Measurements from ENCODE around the gene IL1RAPL1.
"Not testable (repeated sequence)": the region's sequence is repeated elsewhere in the genome, so short reads cannot be mapped to it uniquely, and the experiment has no call there.

Gene IL1RAPL1

DNA sequence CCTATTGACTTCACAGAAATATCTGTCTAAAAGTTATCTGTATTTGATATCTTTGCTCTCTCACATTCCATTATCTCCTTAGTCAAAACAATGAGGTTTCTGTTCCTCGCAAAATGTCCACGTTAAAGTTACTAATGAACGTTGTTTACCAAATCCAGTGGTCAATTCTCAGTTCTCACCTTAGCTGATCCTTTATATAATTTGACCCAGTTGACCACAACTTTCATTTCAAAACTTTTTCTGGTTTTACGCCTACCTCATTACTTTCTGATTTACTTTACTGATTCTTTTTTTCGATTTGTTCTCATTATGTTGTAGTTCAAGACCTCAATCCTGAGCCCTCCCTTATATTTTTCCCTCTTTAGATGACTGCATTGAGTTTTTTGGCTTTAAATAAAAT is 186.6 kb downstream of the IL1RAPL1 start:
- no peak for DNase-seq

DNA sequence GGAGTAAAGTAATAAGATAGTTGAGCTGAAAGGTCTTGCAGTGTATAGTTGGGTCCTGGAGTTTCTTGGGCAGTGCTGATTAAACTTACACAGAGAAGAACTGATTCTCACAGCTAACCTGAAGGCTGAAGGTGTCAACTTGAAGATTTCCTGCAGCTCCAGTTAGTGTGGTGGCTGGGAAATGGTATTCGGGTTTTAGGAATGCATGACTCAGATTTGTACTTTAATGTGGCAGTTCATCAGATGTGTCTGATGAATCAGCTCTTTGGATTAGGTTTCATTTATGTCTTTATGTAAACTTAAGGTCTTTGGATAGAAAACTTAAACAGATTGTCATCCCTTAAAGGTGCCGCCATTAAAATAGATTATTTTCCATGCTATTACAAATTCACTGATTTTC is 200.0 kb downstream of the IL1RAPL1 start:
- no peak for DNase-seq

DNA sequence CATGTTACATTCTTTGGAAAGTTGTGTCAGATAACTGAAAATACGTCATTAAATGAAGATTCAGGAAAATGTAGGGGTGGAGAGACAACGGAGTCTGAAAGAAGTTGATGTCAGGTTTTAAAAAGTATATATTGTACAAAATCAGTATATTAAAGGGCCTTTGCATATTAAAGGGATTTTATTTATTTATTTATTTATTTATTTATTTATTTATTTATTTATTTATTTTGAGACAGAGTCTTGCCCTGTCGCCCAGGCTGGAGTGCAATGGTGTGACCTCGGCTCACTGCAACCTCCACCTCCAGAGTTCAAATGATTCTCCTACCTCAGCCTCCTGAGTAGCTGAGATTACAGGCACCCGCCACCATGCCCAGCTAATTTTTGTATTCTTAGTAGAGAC is 213.4 kb downstream of the IL1RAPL1 start:
- DNase-seq, result not testable (repeated sequence)

DNA sequence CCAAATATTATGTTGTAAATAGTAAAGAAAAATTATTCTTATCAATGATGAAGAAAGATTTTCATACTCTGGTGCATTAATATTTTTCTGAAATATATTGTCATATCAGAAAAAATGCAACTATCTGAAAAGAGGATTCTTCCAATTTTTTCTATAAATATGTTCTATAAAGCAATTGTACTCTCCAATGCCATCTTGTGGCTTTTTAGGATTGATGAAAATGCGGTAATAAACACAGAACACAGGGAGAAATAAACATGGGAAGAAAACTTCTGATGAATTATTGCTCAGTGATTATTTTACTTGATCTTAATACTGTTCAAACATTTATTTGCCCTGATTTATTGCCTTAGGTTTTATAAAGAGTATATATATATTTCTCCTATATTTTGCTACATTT is 215.4 kb downstream of the IL1RAPL1 start:
- DNase-seq, result no peak

DNA sequence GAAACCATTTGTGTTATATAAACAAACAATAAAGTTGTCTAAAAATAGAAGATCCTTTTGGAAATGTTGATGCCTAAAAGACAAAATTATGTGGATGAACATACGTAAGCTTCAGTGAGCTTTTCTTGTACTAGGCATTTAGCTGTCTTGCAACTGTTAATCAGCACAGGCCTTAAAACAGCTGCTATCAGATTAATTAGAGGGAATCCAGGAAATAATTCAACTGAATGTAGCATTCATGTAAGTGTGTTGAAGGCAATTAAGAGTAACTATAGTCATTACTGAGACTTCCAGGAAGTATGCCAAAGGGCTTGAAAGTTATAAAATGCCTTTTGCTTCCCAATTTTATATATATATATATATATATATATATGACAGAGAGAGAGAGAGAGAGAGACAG is 248.7 kb downstream of the IL1RAPL1 start:
- DNase-seq, result no peak

DNA sequence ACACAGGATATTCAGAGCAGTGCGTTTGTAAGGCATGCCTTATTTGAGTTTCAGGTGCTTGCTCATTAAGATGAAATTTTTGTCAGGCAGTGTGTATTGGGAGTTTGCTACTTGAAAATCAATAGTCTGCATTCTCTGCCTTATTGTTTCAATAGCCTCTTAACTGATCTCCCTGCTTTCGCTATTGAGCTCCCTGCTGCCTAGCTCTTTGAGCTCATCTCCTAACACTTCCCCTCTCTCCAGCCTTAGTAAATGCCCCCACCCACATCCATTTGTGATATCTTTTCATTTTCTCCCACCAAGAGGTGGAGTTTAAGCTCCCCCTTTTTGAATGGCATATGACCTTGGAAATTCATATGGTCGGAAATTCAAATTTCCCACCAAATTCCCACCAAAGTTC is 256.6 kb downstream of the IL1RAPL1 start:
- DNase-seq, result no peak

DNA sequence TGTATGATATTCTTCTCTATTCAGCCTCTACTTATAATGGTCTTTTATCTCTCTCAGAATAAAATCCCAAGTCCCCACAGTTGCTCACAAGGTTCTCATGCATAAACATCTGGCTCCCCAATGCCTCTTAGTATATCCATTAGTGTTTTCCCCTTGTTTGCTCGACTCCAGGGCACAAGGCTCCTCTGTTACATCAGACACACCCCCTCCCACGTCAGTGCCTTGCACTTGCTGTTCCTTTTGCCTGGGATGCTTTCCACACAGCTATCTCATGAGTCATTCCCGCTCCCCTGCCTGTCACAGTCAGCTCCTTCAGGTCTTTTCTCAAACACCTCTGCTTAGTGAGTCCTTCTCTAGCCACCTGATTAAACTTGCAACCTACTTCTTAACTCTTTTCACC is 260.2 kb downstream of the IL1RAPL1 start:
- DNase-seq, result peak in 52 of 58 donors; percentile 0 to 90 (median 40)

DNA sequence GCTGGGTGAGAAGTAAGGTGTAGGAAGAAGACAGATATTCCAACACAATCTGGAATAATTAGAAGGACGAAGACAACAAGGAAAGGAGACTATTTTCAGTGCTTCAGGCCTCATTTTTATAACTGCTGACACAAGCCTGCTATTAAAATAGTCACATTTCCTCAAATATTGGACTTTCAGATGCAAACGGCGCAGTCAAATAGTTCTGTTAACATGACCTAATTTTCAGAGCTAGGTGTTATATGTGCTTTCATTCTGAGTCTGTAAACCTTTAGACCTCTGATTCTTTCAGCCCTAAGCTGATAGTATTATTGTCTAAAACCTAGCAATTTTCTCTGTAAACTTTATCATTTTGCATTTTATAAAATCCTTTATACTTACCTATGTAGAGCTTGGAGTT is 261.5 kb downstream of the IL1RAPL1 start:
- DNase-seq, result no peak

DNA sequence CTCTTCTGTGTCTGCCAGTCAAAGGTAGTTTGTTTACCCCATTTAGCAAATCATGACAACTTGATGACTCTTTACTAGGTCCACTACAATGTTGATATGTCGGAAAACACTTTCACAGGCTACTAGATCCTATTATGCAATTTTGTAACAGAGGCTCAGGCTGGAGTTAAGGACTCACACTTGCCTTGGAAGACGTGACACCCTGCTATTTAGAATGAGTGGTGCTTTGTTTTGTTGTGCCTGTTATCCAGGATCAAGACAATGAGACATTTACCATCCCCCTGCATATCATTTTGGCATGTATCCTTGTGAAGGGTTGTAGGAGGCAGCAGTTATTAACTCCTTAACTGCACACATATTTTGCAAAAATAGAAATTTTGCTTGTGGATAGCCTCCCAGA is 263.7 kb downstream of the IL1RAPL1 start:
- peak in 1 of 58 donors; percentile 0 for DNase-seq

DNA sequence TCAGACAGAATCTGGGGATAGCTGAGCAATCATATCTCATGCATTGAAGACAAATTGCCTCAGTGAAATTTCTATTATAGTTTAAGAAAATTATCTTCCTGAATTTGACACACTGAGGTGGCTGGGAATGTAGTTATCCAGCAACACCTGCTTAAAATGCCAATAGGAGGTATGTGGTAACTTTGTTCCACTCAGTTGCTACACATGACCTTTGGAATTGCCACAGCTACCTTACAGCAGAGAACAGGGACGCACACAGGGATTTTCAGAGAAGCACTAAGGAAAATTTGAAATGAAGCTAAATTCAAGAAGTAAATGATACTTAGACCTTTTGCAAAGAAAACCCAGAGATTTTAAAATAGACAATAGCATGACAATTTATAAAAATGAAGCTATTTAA is 264.6 kb downstream of the IL1RAPL1 start:
- DNase-seq, result no peak

DNA sequence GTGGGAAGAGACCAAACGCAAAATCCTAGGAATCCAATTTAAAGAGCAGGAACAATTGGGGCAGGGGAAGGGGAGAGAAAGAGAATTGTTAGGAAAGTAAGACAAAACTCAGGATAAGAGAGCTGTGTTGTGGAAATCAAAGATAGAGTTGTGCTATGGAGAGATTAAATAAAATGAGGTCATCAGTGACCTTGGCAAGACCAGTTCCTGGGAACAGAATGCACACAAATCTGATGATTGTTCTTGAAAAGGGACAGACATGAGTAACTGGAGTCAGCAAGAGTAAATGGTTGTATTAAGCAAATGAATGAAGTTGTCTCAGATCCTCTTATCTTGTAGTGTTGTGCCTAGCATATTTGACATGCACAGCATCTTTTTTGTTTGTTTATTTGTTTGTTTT is 267.4 kb downstream of the IL1RAPL1 start:
- no peak for DNase-seq

DNA sequence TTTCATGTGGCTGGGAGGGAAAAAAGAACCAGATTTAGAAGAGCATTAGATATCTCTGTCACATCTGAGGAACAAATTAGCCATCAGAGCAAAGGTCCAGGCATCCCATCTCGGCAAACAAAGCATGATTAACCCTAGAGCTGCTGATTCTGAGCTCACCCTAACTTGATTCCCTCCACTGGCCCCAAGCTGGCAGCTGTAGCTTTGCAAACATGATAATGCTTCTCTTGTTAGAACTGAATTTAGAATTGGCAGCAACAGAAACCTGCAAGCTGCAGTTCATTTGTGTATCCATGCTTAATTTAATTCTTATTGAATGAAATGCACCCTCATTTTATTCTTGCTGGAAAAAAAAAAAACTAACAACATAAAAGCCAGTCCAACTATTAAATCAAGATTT is 289.2 kb downstream of the IL1RAPL1 start:
- DNase-seq, result peak in 13 of 58 donors; percentile 0 to 39 (median 3)

DNA sequence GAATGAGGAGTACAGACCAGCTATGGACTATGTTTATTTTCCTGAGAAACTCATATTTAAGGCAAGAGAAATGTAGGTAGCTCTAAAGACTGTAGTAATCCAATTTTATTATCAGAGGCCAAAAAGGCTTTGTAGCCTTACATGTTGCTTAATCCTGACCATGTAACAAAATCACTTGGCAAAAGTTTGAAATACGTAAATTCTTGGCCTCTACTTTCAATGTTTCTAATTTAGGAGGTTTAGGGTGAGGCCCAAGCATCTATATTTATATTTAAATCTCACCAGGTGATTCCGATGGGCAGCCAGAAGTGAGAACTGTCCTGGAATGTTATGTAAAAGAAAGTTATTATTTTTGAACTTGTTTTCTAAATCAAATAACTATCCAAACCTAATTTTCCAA is 289.7 kb downstream of the IL1RAPL1 start:
- DNase-seq, result no peak

DNA sequence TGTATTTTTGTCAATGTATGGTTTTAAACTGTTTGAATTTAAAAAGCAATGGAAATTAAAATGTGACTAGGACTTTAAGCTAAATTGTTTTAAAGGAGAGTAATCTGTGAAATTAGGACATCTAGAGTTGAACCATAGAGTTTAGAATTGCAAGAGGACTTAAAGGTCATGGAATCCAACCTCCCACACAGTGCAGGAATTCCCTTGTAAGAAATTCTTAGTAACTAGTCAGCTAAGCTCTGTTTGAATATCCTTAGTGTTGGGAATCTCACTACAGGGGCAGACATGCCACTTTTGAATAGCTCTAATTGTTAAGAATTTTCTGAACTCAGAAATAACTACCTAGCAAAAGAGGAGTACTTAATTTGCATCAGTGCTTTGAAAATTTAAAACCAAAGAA is 292.9 kb downstream of the IL1RAPL1 start:
- no peak for DNase-seq

DNA sequence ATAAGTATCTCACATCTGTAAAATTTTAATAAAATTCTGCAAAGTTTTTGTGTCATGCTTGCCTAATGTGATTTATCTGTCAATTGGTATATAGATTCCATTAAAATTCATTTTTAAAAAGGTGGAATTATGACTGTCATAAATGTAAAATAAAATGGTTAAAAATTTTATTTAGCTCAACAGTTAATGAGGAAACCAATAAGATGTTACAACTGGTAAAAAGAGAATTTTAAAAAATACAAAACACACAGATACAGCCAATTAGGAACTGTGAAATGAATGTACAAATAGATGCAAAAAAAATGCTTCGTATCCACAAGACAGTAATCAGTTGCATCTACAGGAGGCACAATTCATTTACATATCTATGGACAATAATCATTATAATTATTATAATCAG is 297.6 kb downstream of the IL1RAPL1 start:
- no peak for DNase-seq

DNA sequence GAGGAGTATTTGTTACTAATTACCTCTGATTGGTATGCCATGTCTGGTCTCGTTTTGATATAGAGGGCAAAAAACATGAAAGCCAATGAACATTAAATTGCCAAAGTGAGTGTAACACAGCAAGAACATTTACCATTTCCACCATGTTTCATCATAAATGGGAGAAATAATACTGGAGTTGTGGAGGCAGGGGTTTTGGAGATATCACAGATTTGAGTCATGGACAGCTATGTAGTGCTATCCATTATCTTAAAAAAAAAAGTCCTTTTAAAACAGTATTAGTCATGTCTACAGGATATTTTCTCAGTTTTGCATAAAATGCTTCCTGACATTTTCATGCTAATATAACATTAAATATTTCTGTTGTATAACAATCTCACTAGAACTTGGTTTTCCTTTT is 301.2 kb downstream of the IL1RAPL1 start:
- DNase-seq, result no peak

DNA sequence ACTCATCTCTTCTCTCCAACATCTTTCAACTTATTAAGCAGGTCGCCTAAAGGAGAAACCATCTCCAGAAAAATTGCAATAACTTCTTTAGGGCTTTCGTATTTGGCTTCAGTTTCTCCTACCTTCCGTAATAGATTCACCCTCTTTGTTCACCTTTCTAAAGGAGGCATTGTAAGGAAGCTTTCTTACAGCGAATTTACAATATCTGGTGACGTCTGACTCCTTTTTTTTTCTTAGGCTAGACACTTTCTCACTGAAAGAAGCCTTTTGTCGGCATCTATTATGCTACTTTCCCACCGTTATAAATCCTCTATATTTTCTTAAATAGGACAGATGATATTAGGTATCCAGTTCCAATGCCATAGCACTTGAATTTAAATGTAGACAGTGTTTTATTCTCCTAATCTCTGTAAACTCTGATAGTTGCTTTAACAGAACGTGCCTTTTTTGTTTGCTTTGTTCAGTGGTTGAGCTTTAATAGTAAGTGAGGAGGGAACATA is 302.4 kb downstream of the IL1RAPL1 start:
- DNase-seq, result no peak

DNA sequence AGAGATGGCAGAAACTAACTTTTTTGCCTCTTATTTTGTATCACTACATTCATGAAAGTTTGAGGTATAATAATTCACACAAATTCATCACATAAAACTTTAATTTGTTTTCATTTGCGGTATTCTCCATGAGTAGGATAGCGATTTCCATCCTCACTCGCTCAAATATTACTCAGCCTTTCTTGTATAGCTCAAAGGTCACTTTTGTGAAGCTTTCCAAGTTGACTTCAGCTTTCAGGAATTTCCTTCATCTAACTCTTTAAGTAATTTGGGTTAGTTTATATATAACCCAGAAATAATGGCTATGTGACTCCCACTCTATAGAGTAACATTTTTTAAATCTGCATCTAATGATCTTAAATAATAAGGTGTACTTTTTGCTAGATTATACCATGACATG is 314.4 kb downstream of the IL1RAPL1 start:
- DNase-seq, result no peak

DNA sequence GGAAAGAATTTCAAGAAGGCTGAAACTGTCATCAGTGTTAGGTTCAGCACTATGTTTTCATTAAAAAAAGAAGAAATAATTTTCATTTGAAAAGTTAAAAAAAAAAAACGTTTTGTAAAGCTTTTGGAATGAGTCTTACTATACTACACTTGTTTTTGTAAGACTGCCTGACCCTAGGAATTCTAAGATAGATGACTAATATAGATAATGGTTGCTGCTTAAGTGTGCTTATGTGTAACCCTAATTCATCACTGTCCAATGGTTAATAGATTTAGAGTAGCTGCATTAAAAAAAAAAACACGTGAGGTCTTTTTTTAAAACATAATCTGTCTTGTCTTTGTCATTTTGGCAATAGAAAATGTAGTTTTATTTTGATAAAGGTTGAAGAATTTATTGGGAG is 323.2 kb downstream of the IL1RAPL1 start:
- no peak for DNase-seq

DNA sequence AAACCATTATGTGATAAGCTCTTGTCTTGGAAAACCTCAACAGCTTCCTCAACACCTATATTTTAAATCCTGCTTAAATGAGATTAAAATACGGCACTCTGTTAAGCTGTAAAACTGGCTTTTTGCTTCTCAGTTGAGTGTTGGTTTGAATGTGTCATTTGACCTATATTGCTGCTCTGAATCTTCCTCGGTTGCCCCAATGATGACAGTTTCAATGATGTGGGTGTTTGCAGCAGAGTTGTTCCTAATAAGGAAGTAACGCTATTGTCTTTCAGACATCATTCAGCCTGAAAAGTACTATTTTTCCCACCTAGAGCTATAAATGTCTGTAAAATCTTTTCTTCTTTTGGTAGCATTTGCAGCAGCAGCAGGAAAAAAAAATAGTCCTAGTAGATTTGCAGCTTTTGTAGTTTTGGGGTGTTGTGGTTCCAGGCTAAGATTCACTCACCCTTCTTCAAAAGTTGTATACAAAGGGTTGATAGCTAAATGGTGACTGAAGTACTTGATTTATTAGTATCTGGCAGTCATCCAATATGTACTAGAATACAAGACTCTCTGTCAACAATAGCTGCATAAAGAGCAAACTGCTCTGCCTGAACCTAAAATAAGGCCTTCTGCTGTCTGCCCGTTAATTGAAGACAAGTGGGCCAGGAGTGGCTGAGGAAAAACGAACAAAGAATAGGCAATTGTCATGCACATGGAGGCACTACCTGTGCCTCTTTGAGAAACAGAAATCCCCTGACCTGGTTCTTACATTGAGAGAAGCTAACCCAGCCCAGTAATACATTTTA is 333.1 kb downstream of the IL1RAPL1 start:
- DNase-seq, result peak in 2 of 58 donors; percentile 1 to 14

DNA sequence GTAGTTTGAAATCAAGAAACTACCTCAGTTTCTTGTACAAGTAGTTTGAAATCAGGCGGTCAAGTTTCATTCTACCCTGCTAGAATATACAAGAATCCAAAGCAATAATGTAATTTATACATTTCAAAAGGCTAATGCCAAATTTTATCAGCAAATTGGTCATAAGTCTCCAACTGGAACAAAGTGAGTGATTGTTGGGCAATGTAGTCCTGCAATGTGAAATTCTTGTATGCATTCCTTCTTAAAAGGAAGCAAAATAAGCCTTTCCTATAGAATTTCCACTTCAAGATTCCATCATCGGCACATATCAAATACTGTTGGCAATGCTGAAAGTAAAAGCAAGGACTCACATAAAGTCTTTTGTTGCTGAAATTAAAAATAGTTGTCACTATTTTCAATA is 334.9 kb downstream of the IL1RAPL1 start:
- no peak for DNase-seq

DNA sequence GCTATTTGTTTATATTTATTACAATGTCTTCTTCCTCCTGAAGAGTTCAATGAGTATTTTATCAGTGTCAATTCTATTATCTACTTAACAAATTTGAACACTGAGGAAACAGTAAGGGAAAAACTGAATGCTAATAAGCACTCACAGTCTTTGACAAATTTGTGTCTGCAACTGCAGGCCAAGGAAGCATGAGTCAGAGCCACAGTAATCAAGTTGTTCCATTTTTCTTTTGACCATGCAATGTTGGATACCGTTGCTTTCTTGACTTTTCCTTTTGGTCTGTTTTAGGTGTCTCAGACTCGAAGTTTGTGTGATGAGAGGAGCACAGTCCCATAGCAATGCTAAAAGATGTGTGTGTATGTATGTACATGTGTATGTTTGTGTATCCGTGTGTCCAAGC is 359.6 kb downstream of the IL1RAPL1 start:
- DNase-seq, result no peak

DNA sequence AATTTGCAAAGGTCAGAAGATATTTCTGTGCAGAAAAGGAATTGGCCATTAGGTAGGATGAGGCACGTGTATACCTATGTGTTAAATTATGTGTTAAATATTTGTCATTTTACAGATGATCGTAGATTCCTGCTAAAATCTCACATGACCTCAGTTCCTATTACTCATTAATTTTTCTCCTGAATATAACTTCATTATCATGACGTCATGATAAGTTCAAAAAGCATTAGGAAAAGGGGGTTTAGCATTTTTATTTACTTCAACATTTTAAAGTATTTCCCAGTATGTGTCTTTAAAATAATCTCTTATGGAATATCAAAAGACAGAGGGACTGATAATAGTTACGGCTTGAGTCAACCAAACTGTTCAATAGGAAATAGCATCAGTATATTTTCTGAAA is 372.8 kb downstream of the IL1RAPL1 start:
- no peak for DNase-seq

DNA sequence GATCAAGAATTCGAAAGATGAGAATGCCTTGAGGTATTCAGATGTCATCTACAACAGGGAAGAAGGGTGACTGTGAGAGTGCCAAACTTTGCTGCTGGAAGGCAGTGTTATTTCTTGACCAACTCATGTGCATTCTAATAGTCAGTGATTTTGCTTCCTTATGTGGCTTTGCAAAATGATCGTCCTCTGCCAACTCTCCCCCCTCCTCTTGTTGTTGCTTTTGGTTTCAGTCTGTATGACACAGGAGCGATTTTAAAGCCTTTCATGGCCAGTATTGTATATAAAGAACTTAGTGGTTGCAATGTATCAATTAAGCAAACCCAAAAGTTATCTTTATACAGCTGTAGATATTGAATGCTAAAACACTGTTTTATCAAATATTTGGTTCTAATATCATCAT is 379.1 kb downstream of the IL1RAPL1 start:
- DNase-seq, result peak in 1 of 58 donors; percentile 2

Data from anterior cingulate cortex (tissue), 58 donors.